Measurements from ENCODE around the gene UBE2L6. TPM values are rescaled to one million over a fixed set of nuclear protein-coding genes. Genes with fewer than 3 reads are reported as not detected.
A peak's percentile ranks its signal among the peaks of the same experiment; 100 is the strongest.

Gene UBE2L6
- total and polyA plus RNA-seq, 8 donors, result 2.2 to 73.0 (median 40.5) TPM

DNA sequence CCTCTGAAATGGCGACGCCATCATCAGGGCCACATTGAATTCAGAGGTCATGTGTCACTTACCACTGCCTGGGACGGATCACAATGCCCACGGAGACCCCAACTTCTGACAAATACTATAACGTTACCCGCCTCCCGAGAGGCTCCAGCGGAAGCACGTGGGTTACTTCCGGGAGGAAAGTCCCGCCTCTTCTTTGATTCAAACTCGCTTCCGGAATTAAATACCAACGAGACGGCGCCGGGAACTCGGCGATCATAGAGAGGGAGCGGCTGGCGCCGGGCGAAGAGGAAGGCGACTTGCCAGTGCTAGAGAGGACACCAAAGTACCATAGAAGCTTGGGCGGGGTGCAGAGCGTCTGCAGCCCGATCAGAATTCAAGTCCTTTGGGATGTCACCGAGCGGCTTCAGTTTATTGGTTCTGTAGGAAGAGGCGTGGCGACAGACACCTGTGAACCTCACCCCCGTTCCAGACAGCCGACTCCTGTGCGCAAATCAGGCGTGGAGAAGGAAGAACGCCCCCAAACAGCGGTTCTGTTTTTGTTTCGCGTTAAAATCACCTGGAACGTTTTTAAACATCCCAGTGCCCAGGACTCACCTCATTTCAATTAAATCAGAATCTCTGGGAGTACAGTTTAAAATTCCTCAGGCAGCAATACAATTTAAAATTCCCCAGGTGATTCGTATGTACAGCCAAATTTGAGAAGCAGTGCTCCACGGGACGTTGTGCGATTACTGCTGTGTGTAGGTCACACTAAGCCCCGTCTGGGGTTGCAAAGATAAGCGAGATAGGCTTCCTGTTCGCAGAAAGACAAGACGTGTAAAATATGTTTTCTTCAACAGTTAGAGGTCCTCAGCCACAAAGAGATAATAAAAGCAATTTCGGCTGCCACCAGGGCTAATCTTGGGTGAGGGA is 36.6 kb downstream of the UBE2L6 start, which contains the start of gene TIMM10:
Gene TIMM10 (minus strand): TSS at position 159 of the 912 bp plus-strand sequence. CDS start 565 bp downstream, outside the sequence.
- intact Hi-C loops (cut with DNase I; ENCODE audit: low total_unique reads), result no loop called here
- Histone ChIP-seq H3K9me3 (no peaks in the 10 kb centered on the region), H3K36me3 (peaks cover 0 to 18% (median 16%) of the 10 kb centered on the region in 4 donors), H3K4me3 (peak within 1 kb of the TSS; percentile 58 to 76 (median 73)), H3K27ac (peak within 1 kb of the TSS; percentile 76 to 82 (median 79)), H3K27me3 (no peaks in the 10 kb centered on the region), H3K4me1 (peaks cover 8 to 28% (median 18%) of the 10 kb centered on the region in 4 donors)
- peak; percentile 98 for DNase-seq
- TF ChIP-seq, protein P1, sequence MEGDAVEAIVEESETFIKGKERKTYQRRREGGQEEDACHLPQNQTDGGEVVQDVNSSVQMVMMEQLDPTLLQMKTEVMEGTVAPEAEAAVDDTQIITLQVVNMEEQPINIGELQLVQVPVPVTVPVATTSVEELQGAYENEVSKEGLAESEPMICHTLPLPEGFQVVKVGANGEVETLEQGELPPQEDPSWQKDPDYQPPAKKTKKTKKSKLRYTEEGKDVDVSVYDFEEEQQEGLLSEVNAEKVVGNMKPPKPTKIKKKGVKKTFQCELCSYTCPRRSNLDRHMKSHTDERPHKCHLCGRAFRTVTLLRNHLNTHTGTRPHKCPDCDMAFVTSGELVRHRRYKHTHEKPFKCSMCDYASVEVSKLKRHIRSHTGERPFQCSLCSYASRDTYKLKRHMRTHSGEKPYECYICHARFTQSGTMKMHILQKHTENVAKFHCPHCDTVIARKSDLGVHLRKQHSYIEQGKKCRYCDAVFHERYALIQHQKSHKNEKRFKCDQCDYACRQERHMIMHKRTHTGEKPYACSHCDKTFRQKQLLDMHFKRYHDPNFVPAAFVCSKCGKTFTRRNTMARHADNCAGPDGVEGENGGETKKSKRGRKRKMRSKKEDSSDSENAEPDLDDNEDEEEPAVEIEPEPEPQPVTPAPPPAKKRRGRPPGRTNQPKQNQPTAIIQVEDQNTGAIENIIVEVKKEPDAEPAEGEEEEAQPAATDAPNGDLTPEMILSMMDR (IDR thresholded peaks at IDR 0.05), result peak in 1 of 7 experiments; percentile 4
- peak; percentile 74 to 96 (median 86) for TF ChIP-seq POLR2AphosphoS5 (IDR thresholded peaks at IDR 0.05)
- TF ChIP-seq POLR2A (IDR thresholded peaks at IDR 0.05), result peak in 1 of 4 donors; percentile 10
- TF ChIP-seq EP300 (IDR thresholded peaks at IDR 0.05), result no peak
- WGBS, 5 donors, result 0% methylated on average over 48 to 49 of the region's 49 CpGs

DNA sequence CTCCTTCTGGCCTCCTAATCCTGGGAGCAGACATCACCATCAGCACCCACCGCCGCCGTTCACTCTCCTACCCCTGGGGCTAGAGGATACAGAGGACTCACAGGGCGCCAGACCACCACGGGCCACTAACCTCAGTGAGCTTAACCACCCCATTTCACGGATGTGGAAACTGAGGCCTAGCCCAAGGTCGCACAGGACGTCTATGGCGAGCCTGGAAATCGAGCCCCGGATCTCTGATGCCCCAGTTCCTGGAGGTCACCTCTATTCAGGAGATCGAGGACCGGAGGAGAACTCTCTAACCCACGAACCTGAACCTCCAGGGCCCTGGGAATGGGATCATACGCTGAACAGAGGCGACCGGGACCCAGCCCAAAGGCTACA is 37.3 kb downstream of the UBE2L6 start:
- Histone ChIP-seq H3K36me3 (peaks cover 0 to 18% (median 16%) of the 10 kb centered on the region in 4 donors), H3K9me3 (no peaks in the 10 kb centered on the region), H3K27ac (peak overlapping the region; percentile 20 to 82 (median 78)), H3K4me3 (peak overlapping the region; percentile 58 to 76 (median 73)), H3K4me1 (peaks cover 8 to 28% (median 18%) of the 10 kb centered on the region in 4 donors), H3K27me3 (no peaks in the 10 kb centered on the region)
- no peak for DNase-seq
- TF ChIP-seq POLR2AphosphoS5 (IDR thresholded peaks at IDR 0.05), result no peak
- no peak for TF ChIP-seq EP300 (IDR thresholded peaks at IDR 0.05)
- WGBS, 5 donors, result 0 to 3% (median 1%) methylated on average over 9 to 17 of the region's 17 CpGs
- intact Hi-C loops (cut with DNase I; ENCODE audit: low total_unique reads), result no loop called here

DNA sequence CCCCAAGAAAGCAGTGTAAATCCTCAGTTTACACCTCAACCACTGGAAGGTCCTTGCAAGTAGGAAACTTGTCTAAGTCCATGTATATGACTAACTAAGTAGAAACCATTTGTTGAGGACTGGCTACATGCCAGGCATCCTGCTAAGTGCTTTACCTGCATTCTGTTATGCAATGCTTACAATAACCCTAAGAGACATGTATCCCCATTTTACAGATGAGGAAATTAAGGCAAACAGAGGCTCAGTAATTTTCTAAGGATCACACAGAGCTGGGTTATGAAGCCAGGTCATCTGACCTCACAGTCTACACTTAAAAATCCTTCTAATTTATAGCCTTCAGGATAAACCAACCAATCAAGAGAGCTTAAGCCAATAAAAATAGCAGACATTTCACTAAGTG is 38.5 kb downstream of the UBE2L6 start:
- H3K9me3 ChIP-seq, result no peaks in the 10 kb centered on the region
- H3K27ac ChIP-seq, result no peak overlapping the region
- H3K4me1 ChIP-seq, result peaks cover 8 to 28% (median 18%) of the 10 kb centered on the region in 4 donors
- DNase-seq, result no peak
- intact Hi-C loops (cut with DNase I; ENCODE audit: low total_unique reads), result loop anchor here (5.0 kb wide), 1 partner anchor 37 kb away; no protein-coding TSS in a partner anchor
- H3K4me3 ChIP-seq, result no peak overlapping the region
- no peak for TF ChIP-seq EP300 (IDR thresholded peaks at IDR 0.05)
- no peak for TF ChIP-seq POLR2AphosphoS5 (IDR thresholded peaks at IDR 0.05)
- TF ChIP-seq, protein P1 (IDR thresholded peaks at IDR 0.05), result no peak
- no peak for TF ChIP-seq POLR2A (IDR thresholded peaks at IDR 0.05)
- no peaks in the 10 kb centered on the region for H3K27me3 ChIP-seq
- peaks cover 0 to 18% (median 16%) of the 10 kb centered on the region in 4 donors for H3K36me3 ChIP-seq

DNA sequence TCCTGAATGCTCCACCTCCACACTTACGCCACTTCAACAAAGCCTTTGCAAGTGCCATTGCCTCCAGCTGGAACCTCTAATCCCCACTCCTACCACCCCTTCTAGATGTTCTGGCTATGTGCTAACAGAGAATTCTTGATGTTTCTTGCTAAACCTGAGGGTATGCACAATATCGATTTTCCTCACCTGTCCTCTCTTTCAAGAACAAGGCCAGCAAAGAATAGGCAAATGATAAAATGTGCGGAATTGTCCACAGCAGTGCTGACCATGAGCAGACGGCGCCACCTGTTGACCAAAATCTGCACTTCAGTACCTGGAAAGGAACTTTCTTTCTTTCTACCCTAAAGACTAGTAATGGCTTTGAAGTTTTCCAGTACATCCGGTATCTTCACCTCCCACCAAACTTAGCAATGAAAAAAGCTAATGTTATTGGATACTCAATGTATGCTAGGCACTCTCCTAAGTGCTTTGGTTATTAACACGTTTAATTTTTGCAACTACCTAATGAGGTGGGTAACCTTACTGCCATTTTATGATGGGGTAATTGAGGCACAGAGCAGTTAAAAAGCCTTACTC is 40.3 kb downstream of the UBE2L6 start:
- peak; percentile 85 to 89 for DNase-seq
- no peaks in the 10 kb centered on the region for H3K9me3 ChIP-seq
- intact Hi-C loops (cut with DNase I; ENCODE audit: low total_unique reads), result loop anchor here (5.0 kb wide), 1 partner anchor 35 kb away; no protein-coding TSS in a partner anchor
- peaks cover 0 to 18% (median 16%) of the 10 kb centered on the region in 4 donors for H3K36me3 ChIP-seq
- H3K4me3 ChIP-seq, result no peak overlapping the region
- H3K4me1 ChIP-seq, result peaks cover 8 to 28% (median 18%) of the 10 kb centered on the region in 4 donors
- no peak overlapping the region for H3K27ac ChIP-seq
- no peaks in the 10 kb centered on the region for H3K27me3 ChIP-seq
- TF ChIP-seq POLR2AphosphoS5 (IDR thresholded peaks at IDR 0.05), result peak in 1 of 3 donors; percentile 48
- TF ChIP-seq, protein P1 (IDR thresholded peaks at IDR 0.05), result peak in 5 of 7 experiments; percentile 87 to 97 (median 89)
- TF ChIP-seq POLR2A (IDR thresholded peaks at IDR 0.05), result no peak
- no peak for TF ChIP-seq EP300 (IDR thresholded peaks at IDR 0.05)
- 15 to 18% (median 17%) methylated on average over 7 of the region's 7 CpGs for WGBS, 5 donors

All from stomach (tissue), 9 donors.